SK-N-SH treated with all-trans-retinoic acid at 6 μM for 48 hours (cell line): ENCODE measurements around the gene UGGT2.
"Not testable (repeated sequence)": the region's sequence is repeated elsewhere in the genome, so short reads cannot be mapped to it uniquely, and the experiment has no call there.

Experiments
- ATAC-seq: fragments of 200-7000 bp; cut with Tn5 transposase; 3 replicates; pipeline ENCODE4 v1.9.1; 2020; ENCODE audit warnings: mild to moderate bottlenecking, moderate library complexity
- ARNTL ChIP-seq: fragments of 450-650 bp; formaldehyde crosslinking; IDR thresholded peaks from 2 replicates; pipeline ENCODE4 v1.5.0; 2020; ENCODE audit warnings: low read depth, mild to moderate bottlenecking, moderate library complexity, borderline replicate concordance
- BACH2 ChIP-seq: fragments of 250-450 bp; sonication (Bioruptor Pico); IDR thresholded peaks from 2 replicates; pipeline ENCODE4 v1.9.0; 2021; ENCODE audit warnings: mild to moderate bottlenecking, borderline replicate concordance
- CSDC2 ChIP-seq: fragments of 250-450 bp; sonication (Bioruptor Pico); IDR thresholded peaks from 2 replicates; pipeline ENCODE4 v1.5.0; 2020; ENCODE audit warnings: mild to moderate bottlenecking, moderate library complexity
- ESRRG ChIP-seq: fragments of 250-450 bp; sonication (Bioruptor Pico); IDR thresholded peaks from 2 replicates; pipeline ENCODE4 v1.6.1; 2021; ENCODE audit warnings: mild to moderate bottlenecking
- GLIS3 ChIP-seq: fragments of 250-450 bp; sonication (Bioruptor Pico); IDR thresholded peaks from 2 replicates; pipeline ENCODE4 v1.5.0; 2020; ENCODE audit warnings: mild to moderate bottlenecking, moderate library complexity
- RARB ChIP-seq: fragments of 250-450 bp; sonication (Bioruptor Pico); IDR thresholded peaks from 2 replicates; pipeline ENCODE4 v1.8.0; 2021; ENCODE audit warnings: mild to moderate bottlenecking, moderate library complexity
- SNAI2 ChIP-seq: fragments of 250-450 bp; sonication (Bioruptor Pico); IDR thresholded peaks from 2 replicates; pipeline ENCODE4 v1.5.0; 2020; ENCODE audit warnings: mild to moderate bottlenecking, moderate library complexity
- TCF4 ChIP-seq: fragments of 250-450 bp; sonication (Bioruptor Pico); IDR thresholded peaks from 2 replicates; pipeline ENCODE4 v1.8.0; 2021; ENCODE audit warnings: mild to moderate bottlenecking, moderate library complexity, borderline replicate concordance
- TOX ChIP-seq: fragments of 250-450 bp; sonication (Bioruptor Pico); IDR thresholded peaks from 2 replicates; pipeline ENCODE4 v1.8.0; 2021; ENCODE audit warnings: mild to moderate bottlenecking, moderate library complexity, borderline replicate concordance
- ZC3H10 ChIP-seq: fragments of 250-450 bp; sonication (Bioruptor Pico); IDR thresholded peaks from 2 replicates; pipeline ENCODE4 v1.5.1; 2021; ENCODE audit warnings: mild to moderate bottlenecking, moderate library complexity
- ZFP3 ChIP-seq: fragments of 250-450 bp; sonication (Bioruptor Pico); IDR thresholded peaks from 2 replicates; pipeline ENCODE4 v1.5.0; 2020; ENCODE audit warnings: mild to moderate bottlenecking, moderate library complexity
- ZNF565 ChIP-seq: fragments of 450-650 bp; formaldehyde crosslinking; conservative IDR thresholded peaks from 2 replicates; pipeline ENCODE4 v1.5.0; 2020; ENCODE audit warnings: low read depth, mild to moderate bottlenecking, moderate library complexity
- ZNF70 ChIP-seq: fragments of 450-650 bp; formaldehyde crosslinking; IDR thresholded peaks from 2 replicates; pipeline ENCODE4 v1.5.0; 2020; ENCODE audit warnings: mild to moderate bottlenecking, moderate library complexity
- ZNF8 ChIP-seq: fragments of 450-650 bp; formaldehyde crosslinking; IDR thresholded peaks from 2 replicates; pipeline ENCODE4 v1.5.0; 2020; ENCODE audit warnings: mild to moderate bottlenecking, moderate library complexity
- TF ChIP-seq, protein P1 (sequence below): fragments of 250-450 bp; sonication (Bioruptor Pico); IDR thresholded peaks from 2 replicates; pipeline ENCODE4 v1.5.0; 2020; ENCODE audit warnings: mild to moderate bottlenecking, moderate library complexity
- TF ChIP-seq, protein P2 (sequence below): fragments of 250-450 bp; sonication (Bioruptor Pico); IDR thresholded peaks from 2 replicates; pipeline ENCODE4 v1.8.0; 2020; ENCODE audit warnings: mild to moderate bottlenecking, moderate library complexity, borderline replicate concordance
- TF ChIP-seq, protein P3 (sequence below): fragments of 250-450 bp; sonication (Bioruptor Pico); IDR thresholded peaks from 2 replicates; pipeline ENCODE4 v1.5.1; 2021; ENCODE audit warnings: mild to moderate bottlenecking, moderate library complexity
- TF ChIP-seq, protein P4 (sequence below): fragments of 250-450 bp; sonication (Bioruptor Pico); IDR thresholded peaks from 2 replicates; pipeline ENCODE4 v1.5.1; 2020; ENCODE audit warnings: low read depth, mild to moderate bottlenecking, moderate library complexity

UGGT2 gene

DNA sequence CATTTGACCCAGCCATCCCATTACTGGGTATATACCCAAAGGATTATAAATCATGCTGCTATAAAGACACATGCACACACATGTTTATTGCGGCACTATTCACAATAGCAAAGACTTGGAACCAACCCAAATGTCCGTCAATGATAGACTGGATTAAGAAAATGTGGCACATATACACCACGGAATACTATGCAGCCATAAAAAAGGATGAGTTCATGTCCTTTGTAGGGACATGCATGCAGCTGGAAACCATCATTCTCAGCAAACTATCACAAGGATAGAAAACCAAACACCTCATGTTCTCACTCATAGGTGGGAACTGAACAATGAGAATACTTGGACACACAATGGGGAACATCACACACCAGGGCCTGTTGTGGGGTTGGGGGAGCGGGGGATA is 2.2 kb downstream of the UGGT2 start:
- TF ChIP-seq ZNF8 (CRISPR knock-in tag), result 0 out of 2 replicates have a peak, but pooled peaks have one; percentile 30
- TF ChIP-seq, all 23 proteins: peak for 1; not testable (repeated sequence) for 22
- ATAC-seq, result not testable (repeated sequence)

DNA sequence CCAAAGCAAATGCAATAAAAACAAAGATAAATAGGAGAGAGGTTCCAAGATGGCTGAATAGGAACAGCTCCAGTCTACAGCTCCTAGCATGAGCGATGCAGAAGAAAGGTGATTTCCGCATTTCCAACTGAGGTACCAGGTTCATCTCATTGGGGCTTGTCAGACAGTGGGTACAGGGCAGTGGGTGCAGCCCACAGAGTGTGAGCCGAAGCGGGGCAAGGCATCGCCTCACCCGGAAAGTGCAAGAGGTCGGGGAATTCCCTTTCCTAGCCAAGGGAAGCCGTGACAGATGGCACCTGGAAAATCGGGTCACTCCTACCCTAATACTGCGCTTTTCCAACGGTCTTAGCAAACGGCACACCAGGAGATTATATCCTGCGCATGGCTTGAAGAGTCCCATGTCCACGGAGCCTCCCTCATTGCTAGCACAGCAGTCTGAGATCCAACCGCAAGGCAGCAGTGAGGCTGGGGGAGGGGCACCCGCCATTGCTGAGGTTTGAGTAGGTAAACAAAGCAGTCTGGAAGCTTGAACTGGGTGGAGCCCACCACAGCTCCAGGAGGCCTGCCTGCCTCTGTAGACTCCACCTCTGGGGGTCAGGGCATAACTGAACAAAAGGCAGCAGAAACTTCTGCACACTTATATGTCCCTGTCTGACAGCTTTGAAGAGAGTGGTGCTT is 6.6 kb downstream of the UGGT2 start:
- not testable (repeated sequence) for ATAC-seq

DNA sequence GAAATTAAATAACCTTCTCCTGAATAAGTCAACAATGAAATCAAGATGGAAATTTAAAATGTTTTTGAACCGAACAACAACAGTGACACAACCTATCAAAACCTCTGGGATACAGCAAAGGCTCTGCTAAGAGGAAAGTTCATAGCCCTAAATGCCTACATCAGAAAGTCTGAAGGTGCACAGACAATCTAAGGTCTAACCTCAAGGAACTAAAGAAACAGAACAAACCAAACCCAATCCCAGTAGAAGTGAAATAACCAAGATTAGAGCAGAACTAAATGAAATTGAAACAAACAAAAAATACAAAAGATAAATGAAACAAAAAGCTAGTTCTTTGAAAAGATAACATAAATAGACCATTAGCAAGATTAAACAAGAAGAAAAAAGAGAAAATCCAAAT is 9.0 kb downstream of the UGGT2 start:
- ATAC-seq, result no peak
- no peak for TF ChIP-seq TCF4 (CRISPR knock-in tag)
- TF ChIP-seq, protein P1, sequence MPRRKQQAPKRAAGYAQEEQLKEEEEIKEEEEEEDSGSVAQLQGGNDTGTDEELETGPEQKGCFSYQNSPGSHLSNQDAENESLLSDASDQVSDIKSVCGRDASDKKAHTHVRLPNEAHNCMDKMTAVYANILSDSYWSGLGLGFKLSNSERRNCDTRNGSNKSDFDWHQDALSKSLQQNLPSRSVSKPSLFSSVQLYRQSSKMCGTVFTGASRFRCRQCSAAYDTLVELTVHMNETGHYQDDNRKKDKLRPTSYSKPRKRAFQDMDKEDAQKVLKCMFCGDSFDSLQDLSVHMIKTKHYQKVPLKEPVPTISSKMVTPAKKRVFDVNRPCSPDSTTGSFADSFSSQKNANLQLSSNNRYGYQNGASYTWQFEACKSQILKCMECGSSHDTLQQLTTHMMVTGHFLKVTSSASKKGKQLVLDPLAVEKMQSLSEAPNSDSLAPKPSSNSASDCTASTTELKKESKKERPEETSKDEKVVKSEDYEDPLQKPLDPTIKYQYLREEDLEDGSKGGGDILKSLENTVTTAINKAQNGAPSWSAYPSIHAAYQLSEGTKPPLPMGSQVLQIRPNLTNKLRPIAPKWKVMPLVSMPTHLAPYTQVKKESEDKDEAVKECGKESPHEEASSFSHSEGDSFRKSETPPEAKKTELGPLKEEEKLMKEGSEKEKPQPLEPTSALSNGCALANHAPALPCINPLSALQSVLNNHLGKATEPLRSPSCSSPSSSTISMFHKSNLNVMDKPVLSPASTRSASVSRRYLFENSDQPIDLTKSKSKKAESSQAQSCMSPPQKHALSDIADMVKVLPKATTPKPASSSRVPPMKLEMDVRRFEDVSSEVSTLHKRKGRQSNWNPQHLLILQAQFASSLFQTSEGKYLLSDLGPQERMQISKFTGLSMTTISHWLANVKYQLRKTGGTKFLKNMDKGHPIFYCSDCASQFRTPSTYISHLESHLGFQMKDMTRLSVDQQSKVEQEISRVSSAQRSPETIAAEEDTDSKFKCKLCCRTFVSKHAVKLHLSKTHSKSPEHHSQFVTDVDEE (CRISPR knock-in tag), result no peak
- no peak for TF ChIP-seq ZNF70 (CRISPR knock-in tag)
- no peak for TF ChIP-seq ESRRG
- TF ChIP-seq ZNF8 (CRISPR knock-in tag), result no peak
- no peak for TF ChIP-seq GLIS3
- TF ChIP-seq, protein P2, sequence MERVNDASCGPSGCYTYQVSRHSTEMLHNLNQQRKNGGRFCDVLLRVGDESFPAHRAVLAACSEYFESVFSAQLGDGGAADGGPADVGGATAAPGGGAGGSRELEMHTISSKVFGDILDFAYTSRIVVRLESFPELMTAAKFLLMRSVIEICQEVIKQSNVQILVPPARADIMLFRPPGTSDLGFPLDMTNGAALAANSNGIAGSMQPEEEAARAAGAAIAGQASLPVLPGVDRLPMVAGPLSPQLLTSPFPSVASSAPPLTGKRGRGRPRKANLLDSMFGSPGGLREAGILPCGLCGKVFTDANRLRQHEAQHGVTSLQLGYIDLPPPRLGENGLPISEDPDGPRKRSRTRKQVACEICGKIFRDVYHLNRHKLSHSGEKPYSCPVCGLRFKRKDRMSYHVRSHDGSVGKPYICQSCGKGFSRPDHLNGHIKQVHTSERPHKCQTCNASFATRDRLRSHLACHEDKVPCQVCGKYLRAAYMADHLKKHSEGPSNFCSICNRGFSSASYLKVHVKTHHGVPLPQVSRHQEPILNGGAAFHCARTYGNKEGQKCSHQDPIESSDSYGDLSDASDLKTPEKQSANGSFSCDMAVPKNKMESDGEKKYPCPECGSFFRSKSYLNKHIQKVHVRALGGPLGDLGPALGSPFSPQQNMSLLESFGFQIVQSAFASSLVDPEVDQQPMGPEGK (CRISPR knock-in tag), result no peak
- TF ChIP-seq ZC3H10, result no peak
- TF ChIP-seq, protein P3, sequence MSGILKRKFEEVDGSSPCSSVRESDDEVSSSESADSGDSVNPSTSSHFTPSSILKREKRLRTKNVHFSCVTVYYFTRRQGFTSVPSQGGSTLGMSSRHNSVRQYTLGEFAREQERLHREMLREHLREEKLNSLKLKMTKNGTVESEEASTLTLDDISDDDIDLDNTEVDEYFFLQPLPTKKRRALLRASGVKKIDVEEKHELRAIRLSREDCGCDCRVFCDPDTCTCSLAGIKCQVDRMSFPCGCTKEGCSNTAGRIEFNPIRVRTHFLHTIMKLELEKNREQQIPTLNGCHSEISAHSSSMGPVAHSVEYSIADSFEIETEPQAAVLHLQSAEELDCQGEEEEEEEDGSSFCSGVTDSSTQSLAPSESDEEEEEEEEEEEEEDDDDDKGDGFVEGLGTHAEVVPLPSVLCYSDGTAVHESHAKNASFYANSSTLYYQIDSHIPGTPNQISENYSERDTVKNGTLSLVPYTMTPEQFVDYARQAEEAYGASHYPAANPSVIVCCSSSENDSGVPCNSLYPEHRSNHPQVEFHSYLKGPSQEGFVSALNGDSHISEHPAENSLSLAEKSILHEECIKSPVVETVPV (CRISPR knock-in tag), result no peak
- TF ChIP-seq ARNTL, result no peak
- no peak for TF ChIP-seq RARB (CRISPR knock-in tag)
- no peak for TF ChIP-seq BACH2
- TF ChIP-seq, protein P4, sequence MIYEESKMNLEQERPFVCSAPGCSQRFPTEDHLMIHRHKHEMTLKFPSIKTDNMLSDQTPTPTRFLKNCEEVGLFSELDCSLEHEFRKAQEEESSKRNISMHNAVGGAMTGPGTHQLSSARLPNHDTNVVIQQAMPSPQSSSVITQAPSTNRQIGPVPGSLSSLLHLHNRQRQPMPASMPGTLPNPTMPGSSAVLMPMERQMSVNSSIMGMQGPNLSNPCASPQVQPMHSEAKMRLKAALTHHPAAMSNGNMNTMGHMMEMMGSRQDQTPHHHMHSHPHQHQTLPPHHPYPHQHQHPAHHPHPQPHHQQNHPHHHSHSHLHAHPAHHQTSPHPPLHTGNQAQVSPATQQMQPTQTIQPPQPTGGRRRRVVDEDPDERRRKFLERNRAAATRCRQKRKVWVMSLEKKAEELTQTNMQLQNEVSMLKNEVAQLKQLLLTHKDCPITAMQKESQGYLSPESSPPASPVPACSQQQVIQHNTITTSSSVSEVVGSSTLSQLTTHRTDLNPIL (CRISPR knock-in tag), result no peak
- TF ChIP-seq SNAI2 (CRISPR knock-in tag), result no peak

DNA sequence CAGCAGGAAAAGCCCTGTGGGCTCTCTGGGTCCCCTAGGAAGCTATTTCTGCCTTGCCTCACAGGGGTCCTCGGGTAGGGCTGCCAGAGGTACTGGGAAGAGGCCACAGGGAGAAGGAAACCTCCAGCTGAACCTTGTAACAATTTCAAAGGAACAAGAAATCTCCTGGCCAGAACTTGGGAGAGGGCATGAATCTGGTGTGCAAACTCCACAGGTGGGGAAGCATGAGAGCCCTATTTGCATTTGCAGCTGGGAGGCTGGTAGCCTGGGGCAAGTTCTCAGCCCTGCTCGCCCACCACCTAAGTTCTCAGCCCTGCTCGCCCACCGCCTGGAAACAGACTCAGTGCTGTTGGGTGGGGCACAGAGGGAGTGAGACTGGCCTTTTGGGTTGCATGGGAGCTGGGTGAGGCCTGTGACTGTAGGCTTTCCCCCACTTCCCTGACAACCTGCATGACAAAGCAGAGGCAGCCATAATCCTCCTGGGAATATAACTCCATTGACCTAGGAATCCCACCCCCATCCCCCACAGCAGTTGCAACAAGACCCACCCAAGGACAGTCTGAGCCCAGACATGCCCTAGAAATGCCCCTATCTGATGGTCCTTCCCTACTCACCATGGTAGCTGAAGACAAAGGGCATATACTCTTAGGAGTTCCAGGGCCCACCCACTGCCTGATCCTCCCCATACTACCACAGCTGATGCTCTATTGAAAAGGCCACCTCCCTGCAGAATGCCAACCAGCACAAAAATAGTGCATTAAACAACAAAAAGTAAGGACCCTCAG is 11.7 kb downstream of the UGGT2 start:
- TF ChIP-seq ZC3H10 (no peak), SNAI2 (CRISPR knock-in tag) (no peak), BACH2 (no peak), ARNTL (no peak), ZNF565 (no peak), ZNF8 (CRISPR knock-in tag) (no peak), ESRRG (no peak), TOX (CRISPR knock-in tag) (no peak), ZFP3 (CRISPR knock-in tag) (no peak), GLIS3 (no peak), RARB (CRISPR knock-in tag) (no peak), CSDC2 (CRISPR knock-in tag) (no peak)
- TF ChIP-seq, protein P2 (CRISPR knock-in tag), result no peak
- ATAC-seq, result no peak
